ENCODE measurements around the gene SYNGR4. TPM values are rescaled to one million over a fixed set of nuclear protein-coding genes. Genes with fewer than 3 reads are reported as not detected.

The SYNGR4 gene
- total and polyA plus RNA-seq, 11 donors = not detected

- WGBS, 4 donors = 43 to 58% (median 55%) methylated on average over 6 of the region's 6 CpGs
- peaks cover 0 to 71% (median 25%) of the 10 kb centered on the region in 12 donors for H3K4me1 ChIP-seq
- intact Hi-C loops (cut with DNase I) = loop anchor here in 3 of 10 donors (2.0 to 10.0 kb wide), 3 partner anchors 42 to 68 kb away; no protein-coding TSS in a partner anchor
- no peak for ATAC-seq
- no peak for DNase-seq
- H3K9me3 ChIP-seq = peaks cover 0 to 7% (median 0%) of the 10 kb centered on the region in 12 donors
- H3K27ac ChIP-seq = peak overlapping the region; percentile 51 to 93 (median 87)
- TF ChIP-seq POLR2A (IDR thresholded peaks at IDR 0.05) = no peak
- TF ChIP-seq CTCF (IDR thresholded peaks at IDR 0.05) = no peak
- peak overlapping the region in 11 of 12 donors; percentile 3 to 63 (median 50) for H3K4me3 ChIP-seq
- H3K27me3 ChIP-seq = no peaks in the 10 kb centered on the region
- H3K36me3 ChIP-seq = peaks cover 0 to 44% (median 3%) of the 10 kb centered on the region in 9 donors
Measured at GRCh38 chr19:48332351-48332661, 31.9 kb upstream of the SYNGR4 start.

GRCh38 chr19:48332662-48333466 is 31.3 kb upstream of the SYNGR4 start:
- H3K9me3 ChIP-seq = peaks cover 0 to 7% (median 0%) of the 10 kb centered on the region in 12 donors
- TF ChIP-seq POLR2A (IDR thresholded peaks at IDR 0.05) (peak in 1 of 2 donors; percentile 24), CTCF (IDR thresholded peaks at IDR 0.05) (no peak)
- H3K27ac ChIP-seq = peak overlapping the region; percentile 51 to 93 (median 87)
- WGBS, 4 donors = 0 to 2% (median 2%) methylated on average over 23 to 25 of the region's 25 CpGs
- ATAC-seq (peak; percentile 74 to 83 (median 80)), DNase-seq (peak; percentile 88 to 94 (median 91))
- no peaks in the 10 kb centered on the region for H3K27me3 ChIP-seq
- H3K4me1 ChIP-seq = peaks cover 0 to 65% (median 25%) of the 10 kb centered on the region in 12 donors
- intact Hi-C loops (cut with DNase I) = loop anchor here in 4 of 10 donors (1.0 to 10.0 kb wide), 5 partner anchors 12 to 68 kb away; a partner anchor contains a TSS
- peaks cover 0 to 39% (median 0%) of the 10 kb centered on the region in 9 donors for H3K36me3 ChIP-seq
- H3K4me3 ChIP-seq = peak overlapping the region; percentile 9 to 63 (median 50)

GRCh38 chr19:48333467-48334384 is 30.4 kb upstream of the SYNGR4 start:
- 4 to 9% (median 6%) methylated on average over 49 to 54 of the region's 54 CpGs for WGBS, 4 donors
- intact Hi-C loops (cut with DNase I) = loop anchor here in 6 of 10 donors (1.0 to 10.0 kb wide), 6 partner anchors 12 to 69 kb away; a partner anchor contains a TSS

More at GRCh38 chr19:48333467-48334384, 30.4 kb upstream of the SYNGR4 start:
- Histone ChIP-seq H3K36me3 (peaks cover 0 to 32% (median 0%) of the 10 kb centered on the region in 9 donors), H3K4me3 (peak overlapping the region; percentile 9 to 63 (median 50)), H3K27ac (peak overlapping the region; percentile 51 to 93 (median 87)), H3K4me1 (peaks cover 0 to 57% (median 25%) of the 10 kb centered on the region in 12 donors), H3K9me3 (peaks cover 0 to 2% (median 0%) of the 10 kb centered on the region in 12 donors), H3K27me3 (no peaks in the 10 kb centered on the region)
- DNase-seq = peak; percentile 88 to 97 (median 93)
- TF ChIP-seq POLR2A (IDR thresholded peaks at IDR 0.05) = no peak
- TF ChIP-seq CTCF (IDR thresholded peaks at IDR 0.05) = peak; percentile 72 to 96 (median 87)
- ATAC-seq = peak; percentile 68 to 87 (median 86)

Data from heart left ventricle (tissue), 16 donors.